GM21390 (cell line): ENCODE measurements around the gene ATP6V0E1.

Source experiments
- ATAC-seq: cut with Tn5 transposase; IDR thresholded peaks from one replicate; pipeline ENCODE4 v1.9.1; 2021; ENCODE audit not compliant: unreplicated experiment

The ATP6V0E1 gene

GRCh38 chr5:172956228-172956627, 27.3 kb upstream of the ATP6V0E1 start:
- no peak for ATAC-seq

DNA sequence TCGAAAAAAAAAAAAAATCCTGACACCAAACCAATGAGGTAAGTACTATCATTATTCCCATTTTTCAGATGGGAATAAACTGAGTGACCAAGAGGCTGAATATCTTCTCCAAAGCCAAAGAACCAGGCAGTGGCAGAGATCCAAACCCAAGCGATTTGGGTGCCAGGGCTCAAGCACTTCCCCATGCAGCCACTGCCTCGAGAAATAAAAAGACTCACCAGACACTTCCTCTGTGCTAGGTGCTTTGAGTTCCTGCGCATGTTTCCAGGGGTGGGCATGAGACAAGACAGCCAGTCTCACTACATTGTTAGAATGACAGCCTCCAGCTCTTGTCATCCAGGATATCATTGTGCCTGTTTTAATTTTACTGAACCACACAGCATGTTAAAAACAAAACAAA, 26.6 kb upstream of the ATP6V0E1 start:
- no peak for ATAC-seq

DNA sequence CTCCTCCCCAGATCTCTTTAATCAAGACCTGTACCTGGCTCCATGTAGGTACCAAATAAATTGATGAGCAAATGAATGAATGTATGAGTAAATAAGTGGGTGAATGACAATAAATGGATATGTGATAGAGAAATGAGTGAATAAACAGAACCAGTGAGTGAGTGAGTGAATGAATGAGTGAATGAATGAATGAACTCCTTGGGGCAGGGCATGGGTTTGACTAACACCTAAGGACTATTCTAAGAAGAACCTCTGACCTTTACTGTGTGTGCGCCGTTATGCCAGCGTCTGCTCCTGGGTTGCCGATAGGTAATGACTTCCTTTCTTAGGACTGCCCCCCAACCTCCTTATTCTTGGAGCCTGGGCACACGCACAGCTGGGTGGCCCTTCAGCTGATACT, 26.1 kb upstream of the ATP6V0E1 start:
- no peak for ATAC-seq

DNA sequence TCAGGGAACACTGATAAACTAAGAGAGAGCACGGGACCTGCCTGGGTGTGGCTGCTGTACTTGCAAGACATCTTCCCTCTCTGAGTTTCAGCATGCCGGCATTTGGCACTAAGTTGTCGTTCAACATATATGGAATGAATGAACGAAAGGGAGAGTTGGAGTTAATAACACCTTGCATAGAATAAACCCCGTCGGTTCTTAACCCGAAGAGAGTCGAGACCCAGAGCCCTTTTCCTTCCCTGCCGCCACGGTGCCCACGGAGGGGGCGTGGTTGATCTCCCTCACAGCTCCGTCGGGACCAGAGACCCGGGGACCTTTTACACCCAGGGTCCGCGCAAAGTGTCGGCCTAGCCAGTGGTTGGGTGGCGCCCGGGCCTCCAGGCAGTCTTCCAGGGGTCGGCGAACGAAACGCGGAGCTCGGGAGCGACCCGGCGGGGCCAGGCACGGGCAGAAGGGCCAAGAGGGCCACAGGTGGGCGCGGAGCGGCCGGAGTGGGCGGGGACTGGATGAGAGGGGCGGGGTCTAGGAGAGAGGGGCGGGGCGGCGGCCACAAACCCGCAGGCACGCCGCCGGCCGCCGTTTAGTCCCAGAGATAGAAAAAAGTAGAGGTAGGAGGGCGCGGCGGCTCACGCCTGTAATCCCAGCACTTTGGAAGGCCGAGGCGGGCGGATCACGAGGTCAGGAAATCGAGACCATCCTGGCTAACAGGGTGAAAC, 25.1 kb upstream of the ATP6V0E1 start:
- peak; percentile 72 for ATAC-seq

GRCh38 chr5:172959824-172960799, 23.5 kb upstream of the ATP6V0E1 start:
- no peak for ATAC-seq

DNA sequence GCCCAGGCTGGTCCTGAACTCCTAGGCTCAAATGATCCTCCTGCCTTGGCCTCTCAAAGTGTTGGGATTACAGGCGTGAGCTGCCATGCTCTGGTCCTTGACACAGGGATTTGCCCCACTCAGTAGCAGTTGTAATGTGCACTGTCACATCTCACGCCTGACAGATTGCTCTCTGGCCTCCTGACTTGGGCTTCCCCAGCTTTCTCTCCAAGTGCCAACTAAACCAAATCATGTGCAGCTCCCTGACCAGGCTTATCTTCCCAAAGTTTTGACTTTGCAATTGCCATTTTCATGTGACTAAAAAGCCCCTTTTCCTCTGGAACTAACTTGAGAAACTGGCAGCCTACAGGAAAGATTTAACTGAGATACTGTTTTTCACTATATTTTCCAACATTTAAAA, 13.7 kb upstream of the ATP6V0E1 start:
- ATAC-seq, result no peak

DNA sequence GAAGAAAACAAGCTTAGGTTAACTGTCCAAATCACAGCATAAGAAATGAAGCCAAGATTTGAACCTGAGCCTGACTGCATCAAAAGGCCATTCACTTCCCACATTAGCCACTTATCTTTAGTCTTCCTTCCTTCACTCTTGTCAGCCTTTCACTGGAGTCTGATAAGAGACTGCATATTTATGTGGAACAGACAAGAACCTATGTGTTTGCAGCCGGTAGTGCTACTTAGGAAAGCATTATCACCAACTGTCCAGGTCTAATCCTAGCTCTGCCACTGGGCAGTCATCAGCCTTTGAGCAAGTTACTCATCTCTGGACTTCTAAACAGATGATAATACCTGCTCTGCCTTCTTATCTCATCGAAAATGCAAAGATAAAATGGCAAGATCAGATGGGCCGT, 12.1 kb upstream of the ATP6V0E1 start:
- no peak for ATAC-seq

DNA sequence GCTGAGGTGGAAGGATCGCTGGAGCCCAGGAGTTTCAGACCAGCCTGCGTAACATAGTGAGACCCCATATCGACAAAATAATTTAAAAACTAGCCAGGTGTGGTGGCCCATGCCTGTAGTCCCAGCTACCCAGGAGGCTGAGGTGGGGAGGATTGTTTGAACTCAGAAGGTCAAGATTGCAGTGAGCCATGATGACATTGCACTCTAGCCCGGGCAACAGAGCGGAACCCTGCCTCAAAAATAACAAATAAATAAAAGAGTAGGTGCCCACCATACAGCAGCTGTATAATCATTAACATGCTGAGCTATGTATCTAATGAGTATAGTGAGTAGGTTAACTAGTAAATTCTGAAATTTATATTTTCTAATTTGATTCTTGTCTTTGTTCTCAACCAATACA, 11.0 kb upstream of the ATP6V0E1 start:
- ATAC-seq, result no peak

DNA sequence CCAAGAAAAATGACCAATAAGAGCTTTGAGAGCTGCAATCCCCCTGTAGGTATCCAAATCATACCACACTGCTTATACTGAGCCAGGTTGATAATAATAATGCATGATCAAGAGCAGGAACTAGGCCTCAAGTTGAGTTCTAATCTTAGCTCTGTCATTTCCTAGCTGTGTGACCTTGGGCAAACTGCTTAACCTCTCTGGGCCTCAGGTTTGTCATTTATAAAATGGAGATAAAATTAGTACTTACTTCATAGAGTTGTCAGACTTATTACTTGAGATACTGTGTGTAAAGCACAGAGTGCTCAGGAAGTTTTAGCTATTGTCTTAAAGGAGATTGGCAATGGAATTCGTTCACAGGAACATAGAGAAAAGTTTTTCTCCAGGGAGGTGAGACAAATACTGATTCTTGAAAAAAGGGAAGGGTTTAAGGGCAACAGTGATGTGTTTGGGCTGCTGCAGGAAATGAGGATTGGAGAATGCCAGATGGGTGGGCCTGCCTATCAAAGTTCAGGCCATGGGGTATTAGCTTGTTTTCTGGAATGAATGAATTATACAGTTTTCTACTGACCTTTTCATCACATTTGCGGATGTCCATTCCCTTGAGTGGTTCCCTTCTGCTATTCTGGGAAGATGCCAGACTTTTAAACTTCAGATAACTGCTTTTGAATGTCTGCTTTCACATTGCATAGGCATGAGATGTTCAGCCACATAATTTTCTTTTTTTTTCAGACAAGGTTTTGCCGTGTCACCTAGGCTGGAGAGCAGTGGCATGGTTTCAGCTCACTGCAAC, 10.2 kb upstream of the ATP6V0E1 start:
- no peak for ATAC-seq

- ATAC-seq, result no peak
Observed at GRCh38 chr5:172973931-172974330, 9.6 kb upstream of the ATP6V0E1 start.

DNA sequence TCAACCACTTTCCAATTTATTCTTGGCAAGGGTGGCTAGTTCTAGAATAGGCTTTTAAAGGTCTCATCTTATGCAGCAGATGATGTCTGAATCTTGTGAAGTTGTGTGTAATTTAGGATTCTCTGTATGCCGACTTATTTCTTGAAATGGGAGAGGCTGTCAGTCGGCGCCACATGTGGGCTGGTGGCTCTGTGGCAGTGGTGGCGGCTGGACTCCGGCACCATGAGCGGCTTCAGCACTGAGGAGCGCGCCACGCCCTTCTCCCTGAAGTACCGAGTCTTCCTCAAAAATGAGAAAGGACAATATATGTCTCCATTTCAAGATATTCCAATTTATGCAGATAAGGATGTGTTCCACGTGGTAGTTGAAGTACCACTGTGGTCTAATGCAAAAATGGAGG, 8.3 kb upstream of the ATP6V0E1 start:
- no peak for ATAC-seq

- no peak for ATAC-seq
Observed at GRCh38 chr5:172979778-172980177, 3.8 kb upstream of the ATP6V0E1 start.

GRCh38 chr5:172981931-172982330, 1.6 kb upstream of the ATP6V0E1 start:
- ATAC-seq, result no peak

DNA sequence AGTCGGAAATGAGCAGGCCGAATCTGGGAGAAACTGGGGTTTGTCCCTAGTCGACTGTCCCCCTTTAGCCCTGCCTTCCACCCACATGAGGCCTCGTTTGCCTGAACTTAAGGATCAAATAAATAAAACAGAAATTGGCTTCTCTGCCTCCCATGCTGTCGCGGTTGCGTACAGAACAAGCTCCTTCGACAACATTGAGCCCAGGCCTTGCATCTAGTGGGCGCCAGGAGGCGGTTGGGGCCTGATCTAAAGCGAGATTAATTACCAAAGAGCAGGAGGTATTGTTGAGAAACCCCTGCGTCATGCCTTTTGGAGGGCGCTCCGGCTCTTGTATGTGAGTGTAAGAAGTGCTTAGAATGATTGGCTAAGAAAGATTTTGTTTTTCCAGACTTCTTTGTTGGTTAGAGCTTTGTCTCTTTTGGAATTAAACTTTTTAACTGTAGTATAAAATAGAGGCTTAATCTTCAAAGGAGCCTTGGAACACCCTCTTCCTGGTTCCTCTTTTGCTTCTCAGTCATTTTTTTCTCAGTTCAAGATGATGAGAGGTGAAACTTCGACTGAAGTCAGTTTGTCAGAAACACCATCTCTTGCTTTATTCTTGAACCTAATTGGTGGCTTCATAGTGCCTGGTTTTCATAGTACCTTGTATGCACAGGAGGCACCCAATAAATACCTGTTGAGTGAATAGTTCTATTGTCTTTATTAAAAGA, 828 bp downstream of the ATP6V0E1 start:
- peak; percentile 62 for ATAC-seq

DNA sequence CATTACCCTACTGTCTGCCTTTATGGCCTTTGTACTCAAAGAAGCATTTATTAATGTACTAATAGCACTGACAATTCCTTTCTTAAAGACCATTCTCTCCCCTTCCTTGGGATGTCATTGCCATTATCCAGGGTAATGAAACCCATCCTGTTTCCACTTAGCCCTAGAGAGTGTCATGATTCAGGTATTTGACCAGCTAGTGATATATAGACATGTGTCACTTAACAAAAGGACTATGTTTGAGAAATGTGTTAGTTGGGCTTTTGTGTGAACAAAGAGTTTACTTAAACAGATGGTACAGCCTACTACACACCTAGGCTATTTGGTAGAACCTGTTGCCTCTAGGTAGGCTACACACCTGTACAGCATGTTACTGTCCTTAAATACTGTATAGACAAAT, 2.0 kb downstream of the ATP6V0E1 start:
- no peak for ATAC-seq

GRCh38 chr5:172988276-172988675, 4.7 kb downstream of the ATP6V0E1 start:
- no peak for ATAC-seq

- no peak for ATAC-seq
Observed at GRCh38 chr5:172990776-172991175, 7.2 kb downstream of the ATP6V0E1 start.

- no peak for ATAC-seq
Observed at GRCh38 chr5:172994405-172994804, 10.8 kb downstream of the ATP6V0E1 start.

DNA sequence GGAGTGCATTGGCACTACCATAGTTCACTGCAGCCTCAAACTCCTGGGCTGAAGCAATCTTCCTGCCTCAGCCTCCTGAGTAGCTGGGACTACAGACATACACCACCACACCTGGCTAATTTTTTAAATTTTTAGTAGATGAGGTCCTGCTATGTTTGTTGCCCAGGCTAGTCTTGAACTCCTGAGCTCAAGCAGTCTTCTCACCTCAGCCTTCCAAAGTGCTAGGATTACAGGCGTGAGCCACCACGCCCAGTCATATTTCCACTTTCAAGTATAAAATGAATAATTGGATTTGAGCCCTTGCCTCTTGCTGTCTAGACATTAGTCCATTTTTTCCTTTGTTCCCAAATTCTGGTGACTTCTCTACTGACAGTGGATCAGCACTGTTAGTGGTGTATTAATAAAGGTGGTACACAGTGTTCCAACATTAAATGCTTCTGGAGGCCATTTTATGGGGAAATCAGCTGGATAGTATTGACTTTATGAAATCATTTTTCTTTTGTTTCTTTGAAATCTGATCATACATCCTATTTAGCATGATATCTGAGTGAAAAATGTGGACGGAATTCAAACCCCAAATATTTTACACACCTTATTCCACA, 15.9 kb downstream of the ATP6V0E1 start:
- no peak for ATAC-seq

DNA sequence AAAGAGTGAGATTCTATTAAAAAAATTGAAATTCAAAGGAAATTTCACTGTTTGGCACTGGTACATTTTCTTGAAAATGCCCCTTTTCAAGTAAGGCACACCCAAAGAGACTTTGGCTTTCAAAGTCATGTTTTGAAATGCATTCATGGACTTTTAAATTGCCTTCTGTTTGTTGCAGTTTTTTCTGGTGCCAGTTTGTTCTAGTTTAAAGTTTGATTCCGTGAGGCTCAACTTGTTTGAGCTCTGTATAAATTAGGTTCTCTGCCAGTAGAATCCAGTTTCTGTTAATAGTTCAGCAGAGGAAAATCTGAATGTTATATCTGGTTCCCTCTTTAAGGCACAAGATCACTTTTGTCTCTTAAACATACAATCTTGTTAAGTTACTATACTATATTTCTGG, 16.4 kb downstream of the ATP6V0E1 start:
- no peak for ATAC-seq
